ENCODE data around the gene FMOD.
"Not testable (repeated sequence)": the region's sequence is repeated elsewhere in the genome, so short reads cannot be mapped to it uniquely, and the experiment has no call there.

The FMOD gene

GRCh38 chr1:203302894-203303293, 48.0 kb downstream of the FMOD start:
- no peak for DNase-seq (ENCODE audit: low read depth)
- no peak for TF ChIP-seq CTCF (conservative IDR thresholded peaks at IDR 0.05; ENCODE audit: control insufficient read depth, insufficient read depth, low read depth, low read length)
- no peak overlapping the region for H3K4me3 ChIP-seq (ENCODE audit: control insufficient read depth, low read depth, low read length)

GRCh38 chr1:203302456-203302855, 48.5 kb downstream of the FMOD start:
- H3K4me3 ChIP-seq (ENCODE audit: control insufficient read depth, low read depth, low read length) = no peak overlapping the region
- no peak for TF ChIP-seq CTCF (conservative IDR thresholded peaks at IDR 0.05; ENCODE audit: control insufficient read depth, insufficient read depth, low read depth, low read length)
- DNase-seq (ENCODE audit: low read depth) = no peak

DNA sequence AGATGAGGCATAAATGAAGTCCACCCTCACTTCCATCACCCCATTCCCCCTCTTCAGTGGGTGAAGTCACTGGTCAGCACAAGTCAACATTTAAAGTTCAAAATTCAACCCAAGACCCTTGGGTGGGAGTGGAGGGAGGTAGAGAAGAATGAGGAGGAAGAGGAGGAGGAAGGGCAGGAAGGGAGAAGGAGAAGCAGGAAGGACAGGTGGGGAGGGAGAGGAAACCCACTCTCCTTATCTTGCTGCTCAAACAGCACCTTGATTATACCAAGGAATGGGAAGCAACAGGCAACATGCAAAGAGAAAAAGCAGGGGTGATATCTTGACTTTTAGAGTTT, 49.6 kb downstream of the FMOD start:
- TF ChIP-seq CTCF (conservative IDR thresholded peaks at IDR 0.05; ENCODE audit: control insufficient read depth, insufficient read depth, low read depth, low read length) = no peak
- no peak for DNase-seq (ENCODE audit: low read depth)
- no peak overlapping the region for H3K4me3 ChIP-seq (ENCODE audit: control insufficient read depth, low read depth, low read length)

- DNase-seq (ENCODE audit: low read depth) = no peak
- no peak overlapping the region for H3K4me3 ChIP-seq (ENCODE audit: control insufficient read depth, low read depth, low read length)
- no peak for TF ChIP-seq CTCF (conservative IDR thresholded peaks at IDR 0.05; ENCODE audit: control insufficient read depth, insufficient read depth, low read depth, low read length)
Observed at GRCh38 chr1:203300441-203301330, 50.2 kb downstream of the FMOD start.

GRCh38 chr1:203299719-203300429, 51.0 kb downstream of the FMOD start:
- not testable (repeated sequence) for H3K4me3 ChIP-seq (ENCODE audit: control insufficient read depth, low read depth, low read length); DNase-seq (ENCODE audit: low read depth)

- H3K4me3 ChIP-seq (ENCODE audit: control insufficient read depth, low read depth, low read length) = no peak overlapping the region
- TF ChIP-seq CTCF (conservative IDR thresholded peaks at IDR 0.05; ENCODE audit: control insufficient read depth, insufficient read depth, low read depth, low read length) = no peak
Observed at GRCh38 chr1:203299169-203299568, 51.8 kb downstream of the FMOD start.

GRCh38 chr1:203296460-203297073, 54.4 kb downstream of the FMOD start:
- H3K4me3 ChIP-seq (ENCODE audit: control insufficient read depth, low read depth, low read length) = no peak overlapping the region
- peak; percentile 48 for DNase-seq (ENCODE audit: low read depth)
- no peak for TF ChIP-seq CTCF (conservative IDR thresholded peaks at IDR 0.05; ENCODE audit: control insufficient read depth, insufficient read depth, low read depth, low read length)

More at GRCh38 chr1:203299169-203299568, 51.8 kb downstream of the FMOD start:
- no peak for DNase-seq (ENCODE audit: low read depth)
